HG03457 (cell line): ENCODE results near the gene POLE2.
"Not testable (repeated sequence)": the region's sequence is repeated elsewhere in the genome, so short reads cannot be mapped to it uniquely, and the experiment has no call there.

Experiments
- ATAC-seq: cut with Tn5 transposase; IDR thresholded peaks from one replicate; pipeline ENCODE4 v1.9.1; 2021; ENCODE audit warnings: moderate number of reproducible peaks; ENCODE audit not compliant: unreplicated experiment

Gene POLE2

GRCh38 chr14:49670475-49670874, 17.5 kb downstream of the POLE2 start:
- ATAC-seq, result no peak

GRCh38 chr14:49659526-49660455, 28.2 kb downstream of the POLE2 start:
- no peak for ATAC-seq

- not testable (repeated sequence) for ATAC-seq
Measured at GRCh38 chr14:49657500-49657899, 30.5 kb downstream of the POLE2 start.

GRCh38 chr14:49654511-49654910, 33.5 kb downstream of the POLE2 start:
- no peak for ATAC-seq

GRCh38 chr14:49653508-49653907, 34.5 kb downstream of the POLE2 start:
- ATAC-seq, result no peak

GRCh38 chr14:49642163-49642562, 45.9 kb downstream of the POLE2 start:
- ATAC-seq, result no peak

GRCh38 chr14:49641697-49642129, 46.3 kb downstream of the POLE2 start:
- ATAC-seq, result no peak

- ATAC-seq, result no peak
Measured at GRCh38 chr14:49640540-49641417, 47.2 kb downstream of the POLE2 start.

GRCh38 chr14:49637534-49638078, 50.4 kb downstream of the POLE2 start:
- ATAC-seq, result no peak

- ATAC-seq, result no peak
Measured at GRCh38 chr14:49636866-49637265, 51.1 kb downstream of the POLE2 start.

GRCh38 chr14:49634547-49635334, 53.3 kb downstream of the POLE2 start, which contains the start of gene DNAAF2:
Gene DNAAF2 (minus strand): TSS chr14:49635244. CDS start chr14:49635149, 95 bp downstream.
- peak; percentile 20 for ATAC-seq

- peak; percentile 76 for ATAC-seq
Measured at GRCh38 chr14:49633640-49634546, 54.1 kb downstream of the POLE2 start.

GRCh38 chr14:49623941-49624839, 63.8 kb downstream of the POLE2 start:
- no peak for ATAC-seq

GRCh38 chr14:49623387-49623786, 64.6 kb downstream of the POLE2 start:
- ATAC-seq, result no peak

GRCh38 chr14:49622022-49622607, 65.9 kb downstream of the POLE2 start:
- no peak for ATAC-seq

GRCh38 chr14:49621114-49621881, 66.7 kb downstream of the POLE2 start:
- peak; percentile 6 for ATAC-seq
